ENCODE measurements around the gene PSD4. TPM values are rescaled to one million over a fixed set of nuclear protein-coding genes. Genes with fewer than 3 reads are reported as not detected.

PSD4 gene
- total RNA-seq, 1 donor from 2014 or later, result 1.6 TPM

DNA sequence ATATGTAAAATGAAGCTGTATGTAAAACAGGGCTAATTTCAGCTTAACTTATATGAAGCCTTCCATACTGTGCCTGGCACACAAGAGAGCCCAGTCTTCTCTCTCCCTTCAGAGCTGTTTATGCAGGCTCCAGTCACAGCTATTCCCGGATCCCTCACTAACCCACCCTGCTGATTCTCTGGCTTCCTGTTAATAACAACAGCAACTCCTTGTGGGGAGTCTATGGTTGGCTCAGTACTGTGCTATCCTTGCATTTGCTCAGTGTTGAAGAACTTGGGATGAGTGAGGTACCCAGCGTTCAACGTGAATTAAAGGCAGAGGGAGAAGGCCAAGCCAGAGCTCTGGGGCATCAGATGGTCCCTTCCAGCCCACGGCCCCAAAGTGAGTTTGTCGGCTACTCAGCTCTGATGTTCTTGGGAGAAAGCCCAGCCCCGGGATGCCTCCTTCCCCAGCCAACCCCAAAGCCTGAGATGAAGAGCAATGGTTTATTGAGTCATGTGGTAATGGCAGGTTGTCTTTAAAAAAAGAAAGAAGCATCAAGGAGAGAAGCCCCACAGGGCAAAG is 43.2 kb downstream of the PSD4 start:
- H3K9me3 ChIP-seq (ENCODE audit: control insufficient read depth in 3 of 3, low read length in 3 of 3), result no peaks in the 10 kb centered on the region
- H3K9ac ChIP-seq (ENCODE audit: low read depth in 1 of 3, low read length in 3 of 3), result no peak overlapping the region
- no peak overlapping the region for H3K4me3 ChIP-seq (ENCODE audit: low read length in 3 of 3)
- H3K27me3 ChIP-seq (ENCODE audit: control insufficient read depth in 3 of 3, insufficient read depth in 3 of 3, low read length in 3 of 3), result no peaks in the 10 kb centered on the region
- peaks cover 18 to 35% (median 22%) of the 10 kb centered on the region in 3 donors for H3K4me1 ChIP-seq (ENCODE audit: control insufficient read depth in 3 of 3, insufficient read depth in 3 of 3, low read length in 3 of 3)
- no peaks in the 10 kb centered on the region for H3K36me3 ChIP-seq (ENCODE audit: control insufficient read depth in 3 of 3, insufficient read depth in 3 of 3, low read length in 3 of 3)
- H3K27ac ChIP-seq (ENCODE audit: low read depth, low read length), result peak overlapping the region; percentile 42

DNA sequence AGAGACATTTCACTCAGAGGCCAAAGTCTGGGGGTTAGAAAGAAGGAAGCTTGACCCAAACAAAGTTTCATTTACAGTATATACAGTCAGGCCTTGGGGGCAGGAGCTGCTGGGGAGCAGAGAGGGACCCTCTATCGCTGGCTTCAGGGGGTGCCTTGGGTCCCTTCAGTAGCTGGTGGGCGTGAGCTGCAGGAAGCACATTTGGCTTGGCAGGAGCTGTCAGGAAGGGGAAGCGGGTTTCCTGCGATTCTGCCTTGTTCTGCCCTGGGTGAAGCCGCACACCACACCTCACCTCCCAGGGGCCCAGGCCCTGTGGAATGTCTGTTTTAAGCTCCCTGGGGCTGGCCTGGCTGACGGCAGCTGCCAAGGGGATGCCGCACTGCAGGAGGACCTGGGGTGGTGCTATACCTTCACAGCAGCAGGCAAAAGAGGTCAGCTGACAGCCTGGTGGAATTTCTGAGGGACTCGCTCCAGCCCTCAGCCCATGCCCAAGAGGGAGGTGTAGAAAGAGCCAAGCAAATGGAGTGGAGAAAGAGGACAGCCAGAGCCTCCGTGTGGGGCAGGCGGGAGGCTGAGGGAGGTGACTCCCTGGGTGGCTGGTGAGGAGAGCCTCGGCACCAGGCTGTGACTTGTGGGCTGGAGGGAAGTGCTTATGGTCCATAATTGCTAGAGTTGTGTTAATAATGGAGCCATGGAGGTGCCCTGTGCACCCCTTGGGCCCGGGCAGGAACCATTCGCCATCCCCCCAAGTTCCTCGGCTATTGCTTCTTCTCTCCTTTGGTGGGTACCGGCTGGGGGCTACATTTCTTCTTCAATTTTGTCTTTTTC is 43.9 kb downstream of the PSD4 start:
- peaks cover 15 to 31% (median 18%) of the 10 kb centered on the region in 3 donors for H3K4me1 ChIP-seq (ENCODE audit: control insufficient read depth in 3 of 3, insufficient read depth in 3 of 3, low read length in 3 of 3)
- H3K4me3 ChIP-seq (ENCODE audit: low read length in 3 of 3), result peak overlapping the region in 1 of 3 donors; percentile 41
- H3K36me3 ChIP-seq (ENCODE audit: control insufficient read depth in 3 of 3, insufficient read depth in 3 of 3, low read length in 3 of 3), result no peaks in the 10 kb centered on the region
- H3K27me3 ChIP-seq (ENCODE audit: control insufficient read depth in 3 of 3, insufficient read depth in 3 of 3, low read length in 3 of 3), result no peaks in the 10 kb centered on the region
- H3K9me3 ChIP-seq (ENCODE audit: control insufficient read depth in 3 of 3, low read length in 3 of 3), result no peaks in the 10 kb centered on the region
- H3K9ac ChIP-seq (ENCODE audit: low read depth in 1 of 3, low read length in 3 of 3), result no peak overlapping the region
- H3K27ac ChIP-seq (ENCODE audit: low read depth, low read length), result peak overlapping the region; percentile 42

DNA sequence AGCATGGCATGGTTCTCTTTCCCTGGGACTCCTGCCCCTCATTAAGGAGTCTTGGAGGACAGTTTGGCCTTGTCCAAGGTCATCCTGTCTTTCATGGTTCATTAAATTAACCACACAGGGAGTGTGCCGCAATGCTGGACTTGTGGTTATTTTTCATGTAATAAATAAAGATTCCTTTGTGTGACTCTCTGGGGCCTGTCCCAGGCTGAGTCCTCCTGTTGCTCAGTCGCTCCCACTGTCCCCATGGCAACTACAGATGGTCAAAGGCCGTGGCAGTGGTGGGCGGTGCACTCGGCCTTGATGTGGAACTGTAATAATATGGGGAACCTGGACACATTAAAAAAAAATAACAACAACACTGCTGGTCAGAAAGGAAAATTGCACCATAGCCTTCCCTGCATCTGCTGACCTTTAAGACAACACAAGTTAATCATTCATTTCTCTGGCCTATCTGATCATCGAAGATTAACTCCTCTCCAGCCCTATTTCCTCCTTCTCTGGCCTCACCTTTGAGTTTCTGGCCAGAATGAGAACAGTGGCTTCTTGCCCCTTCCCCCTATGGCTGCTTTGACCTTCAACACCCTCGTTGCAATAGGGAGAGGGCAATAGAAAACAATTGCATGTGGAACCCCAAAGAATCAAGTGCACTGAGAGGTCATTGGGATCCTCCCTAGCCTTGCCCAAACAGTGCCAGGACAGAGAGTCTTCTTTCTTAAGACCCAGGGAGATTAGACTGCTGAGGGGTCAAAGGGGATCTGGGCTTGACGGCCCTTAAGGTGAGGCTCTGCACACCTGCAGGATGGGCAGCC is 44.7 kb downstream of the PSD4 start:
- Histone ChIP-seq H3K36me3 (ENCODE audit: control insufficient read depth in 3 of 3, insufficient read depth in 3 of 3, low read length in 3 of 3) (no peaks in the 10 kb centered on the region), H3K27me3 (ENCODE audit: control insufficient read depth in 3 of 3, insufficient read depth in 3 of 3, low read length in 3 of 3) (no peaks in the 10 kb centered on the region), H3K4me1 (ENCODE audit: control insufficient read depth in 3 of 3, insufficient read depth in 3 of 3, low read length in 3 of 3) (peaks cover 15 to 27% (median 15%) of the 10 kb centered on the region in 3 donors), H3K27ac (ENCODE audit: low read depth, low read length) (no peak overlapping the region), H3K9me3 (ENCODE audit: control insufficient read depth in 3 of 3, low read length in 3 of 3) (no peaks in the 10 kb centered on the region), H3K4me3 (ENCODE audit: low read length in 3 of 3) (no peak overlapping the region), H3K9ac (ENCODE audit: low read depth in 1 of 3, low read length in 3 of 3) (no peak overlapping the region)

DNA sequence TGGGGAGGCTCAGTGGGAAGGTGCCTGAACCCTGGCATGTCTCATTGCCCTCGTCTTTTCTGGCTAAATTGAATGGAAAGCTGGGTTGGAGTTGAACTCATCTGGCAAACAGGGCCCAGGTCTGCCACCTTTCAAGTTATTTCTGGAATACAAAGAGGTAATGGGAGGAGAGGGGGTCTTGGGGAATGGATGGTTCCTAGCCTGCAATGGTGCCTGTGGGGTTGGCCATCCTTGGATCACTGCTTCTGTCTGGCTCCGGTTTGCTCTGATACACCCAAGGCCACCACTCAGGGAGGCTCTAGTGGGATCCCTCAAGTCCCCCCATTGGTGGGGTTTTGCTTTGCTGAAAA is 45.3 kb downstream of the PSD4 start:
- peaks cover 15 to 27% (median 15%) of the 10 kb centered on the region in 3 donors for H3K4me1 ChIP-seq (ENCODE audit: control insufficient read depth in 3 of 3, insufficient read depth in 3 of 3, low read length in 3 of 3)
- H3K9me3 ChIP-seq (ENCODE audit: control insufficient read depth in 3 of 3, low read length in 3 of 3), result no peaks in the 10 kb centered on the region
- H3K27ac ChIP-seq (ENCODE audit: low read depth, low read length), result no peak overlapping the region
- H3K27me3 ChIP-seq (ENCODE audit: control insufficient read depth in 3 of 3, insufficient read depth in 3 of 3, low read length in 3 of 3), result no peaks in the 10 kb centered on the region
- H3K4me3 ChIP-seq (ENCODE audit: low read length in 3 of 3), result no peak overlapping the region
- no peak overlapping the region for H3K9ac ChIP-seq (ENCODE audit: low read depth in 1 of 3, low read length in 3 of 3)
- no peaks in the 10 kb centered on the region for H3K36me3 ChIP-seq (ENCODE audit: control insufficient read depth in 3 of 3, insufficient read depth in 3 of 3, low read length in 3 of 3)

DNA sequence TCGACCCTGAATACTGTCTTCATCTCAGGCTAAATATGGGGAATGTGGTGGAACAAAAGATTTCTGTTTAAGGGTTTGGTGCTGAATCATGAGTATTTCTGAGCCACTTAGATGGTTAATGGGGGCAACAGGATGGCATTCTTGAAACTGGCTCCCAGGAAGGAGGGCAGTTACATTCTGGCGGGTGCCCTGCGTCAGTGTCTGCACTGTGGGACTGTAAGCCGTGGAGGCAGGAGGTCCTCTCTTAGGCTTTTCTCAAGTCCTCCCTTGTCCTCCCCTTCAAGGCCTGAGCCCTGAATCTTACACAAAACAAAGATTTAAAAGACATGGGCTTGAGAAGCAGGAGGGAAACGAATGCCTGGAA is 45.7 kb downstream of the PSD4 start:
- Histone ChIP-seq H3K9ac (ENCODE audit: low read depth in 1 of 3, low read length in 3 of 3) (no peak overlapping the region), H3K9me3 (ENCODE audit: control insufficient read depth in 3 of 3, low read length in 3 of 3) (no peaks in the 10 kb centered on the region), H3K36me3 (ENCODE audit: control insufficient read depth in 3 of 3, insufficient read depth in 3 of 3, low read length in 3 of 3) (no peaks in the 10 kb centered on the region), H3K27ac (ENCODE audit: low read depth, low read length) (no peak overlapping the region), H3K4me3 (ENCODE audit: low read length in 3 of 3) (no peak overlapping the region), H3K27me3 (ENCODE audit: control insufficient read depth in 3 of 3, insufficient read depth in 3 of 3, low read length in 3 of 3) (no peaks in the 10 kb centered on the region), H3K4me1 (ENCODE audit: control insufficient read depth in 3 of 3, insufficient read depth in 3 of 3, low read length in 3 of 3) (peaks cover 15 to 27% (median 15%) of the 10 kb centered on the region in 3 donors)

DNA sequence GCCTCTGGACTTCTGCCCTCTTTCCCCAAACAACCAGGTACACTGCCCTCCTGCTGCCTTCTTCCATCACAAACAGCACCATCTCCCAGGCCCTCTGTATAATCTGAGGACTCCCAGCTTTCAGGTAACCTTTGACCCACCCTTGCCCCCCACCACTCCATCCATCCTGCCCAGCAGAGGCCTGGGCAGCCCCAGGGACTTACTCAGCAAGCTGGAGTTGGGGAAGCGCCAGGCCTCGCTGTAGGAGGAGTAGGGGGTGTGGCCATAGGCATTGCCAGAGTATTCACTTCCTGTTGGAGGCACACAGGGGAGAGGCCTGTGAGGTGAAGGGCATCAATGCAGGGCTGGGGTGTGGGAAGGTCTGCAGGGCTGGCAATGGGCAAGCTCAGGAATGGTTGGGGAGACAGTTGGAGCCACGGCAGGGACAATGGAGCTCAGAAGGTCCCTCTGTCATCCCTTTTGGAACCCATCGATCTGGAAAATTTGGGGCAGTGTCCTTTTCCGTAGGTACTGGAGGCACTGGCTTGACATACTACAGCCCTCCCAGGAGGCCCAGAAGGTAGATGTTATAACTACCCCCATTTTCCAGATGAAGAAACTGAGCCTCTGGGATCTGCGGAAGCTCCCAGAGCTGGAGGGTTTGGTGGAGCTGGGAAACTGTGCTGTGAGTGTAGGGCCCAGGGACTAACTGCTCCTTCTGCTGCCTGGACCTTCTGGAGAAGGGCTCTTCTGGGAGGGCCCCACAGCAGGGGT is 46.3 kb downstream of the PSD4 start:
- peaks cover 15 to 27% (median 15%) of the 10 kb centered on the region in 3 donors for H3K4me1 ChIP-seq (ENCODE audit: control insufficient read depth in 3 of 3, insufficient read depth in 3 of 3, low read length in 3 of 3)
- H3K4me3 ChIP-seq (ENCODE audit: low read length in 3 of 3), result no peak overlapping the region
- H3K9me3 ChIP-seq (ENCODE audit: control insufficient read depth in 3 of 3, low read length in 3 of 3), result no peaks in the 10 kb centered on the region
- no peak overlapping the region for H3K9ac ChIP-seq (ENCODE audit: low read depth in 1 of 3, low read length in 3 of 3)
- H3K27ac ChIP-seq (ENCODE audit: low read depth, low read length), result no peak overlapping the region
- H3K36me3 ChIP-seq (ENCODE audit: control insufficient read depth in 3 of 3, insufficient read depth in 3 of 3, low read length in 3 of 3), result no peaks in the 10 kb centered on the region
- H3K27me3 ChIP-seq (ENCODE audit: control insufficient read depth in 3 of 3, insufficient read depth in 3 of 3, low read length in 3 of 3), result no peaks in the 10 kb centered on the region

DNA sequence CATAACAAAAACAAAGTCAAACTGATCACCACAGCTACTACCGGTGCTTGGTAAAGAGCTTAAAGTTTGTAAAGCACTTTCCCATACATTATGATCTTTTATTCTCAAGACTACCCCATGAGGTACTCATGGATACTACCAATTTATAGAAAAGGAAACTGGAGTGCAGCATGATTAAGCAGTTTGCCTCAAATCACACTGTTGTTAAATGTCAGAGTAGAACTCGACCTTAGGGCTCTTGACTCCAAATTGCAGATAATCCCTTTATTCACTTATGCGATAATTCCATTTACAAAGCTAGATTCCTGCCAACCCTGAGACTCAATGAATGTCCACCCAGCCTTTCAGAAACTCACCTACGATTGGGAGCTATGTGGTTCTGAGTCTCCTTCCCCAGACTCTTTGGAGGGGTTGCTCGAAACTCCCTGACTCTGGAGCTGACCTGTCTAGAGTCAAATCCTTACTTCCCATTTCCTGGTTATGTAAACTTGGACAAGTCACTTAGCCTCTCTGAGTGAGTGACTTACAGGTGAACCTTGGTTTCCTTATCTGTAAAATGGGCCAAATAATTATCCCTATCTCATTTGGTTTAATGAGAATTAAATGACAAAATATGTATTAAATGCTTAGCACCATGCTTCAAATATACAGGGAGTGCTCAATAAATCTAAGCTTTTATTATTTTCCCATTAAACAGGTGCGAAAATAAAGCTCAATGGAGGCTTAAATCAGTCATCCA is 47.4 kb downstream of the PSD4 start:
- peaks cover 15 to 27% (median 15%) of the 10 kb centered on the region in 3 donors for H3K4me1 ChIP-seq (ENCODE audit: control insufficient read depth in 3 of 3, insufficient read depth in 3 of 3, low read length in 3 of 3)
- H3K4me3 ChIP-seq (ENCODE audit: low read length in 3 of 3), result no peak overlapping the region
- no peaks in the 10 kb centered on the region for H3K9me3 ChIP-seq (ENCODE audit: control insufficient read depth in 3 of 3, low read length in 3 of 3)
- H3K36me3 ChIP-seq (ENCODE audit: control insufficient read depth in 3 of 3, insufficient read depth in 3 of 3, low read length in 3 of 3), result no peaks in the 10 kb centered on the region
- H3K27ac ChIP-seq (ENCODE audit: low read depth, low read length), result no peak overlapping the region
- no peaks in the 10 kb centered on the region for H3K27me3 ChIP-seq (ENCODE audit: control insufficient read depth in 3 of 3, insufficient read depth in 3 of 3, low read length in 3 of 3)
- no peak overlapping the region for H3K9ac ChIP-seq (ENCODE audit: low read depth in 1 of 3, low read length in 3 of 3)

DNA sequence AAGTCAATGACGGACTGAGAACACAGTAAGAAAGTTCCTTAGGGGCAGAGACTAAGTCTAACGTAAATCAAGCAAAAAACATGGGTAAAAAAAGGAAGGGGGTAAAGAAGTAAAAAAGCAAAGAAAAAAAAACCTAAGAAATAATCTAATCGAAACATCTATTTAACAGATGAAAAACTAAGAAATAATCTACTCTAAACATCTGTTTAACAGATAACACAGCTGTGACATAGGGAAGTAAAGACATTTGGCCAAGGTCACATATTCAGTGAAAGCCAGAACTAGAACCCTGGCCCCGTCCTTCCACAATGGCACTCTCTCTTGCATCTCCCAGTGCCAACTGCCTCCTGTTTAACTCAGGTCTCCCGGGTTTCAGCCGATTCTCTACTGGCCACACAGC is 48.1 kb downstream of the PSD4 start:
- H3K36me3 ChIP-seq (ENCODE audit: control insufficient read depth in 3 of 3, insufficient read depth in 3 of 3, low read length in 3 of 3), result no peaks in the 10 kb centered on the region
- no peaks in the 10 kb centered on the region for H3K9me3 ChIP-seq (ENCODE audit: control insufficient read depth in 3 of 3, low read length in 3 of 3)
- no peak overlapping the region for H3K4me3 ChIP-seq (ENCODE audit: low read length in 3 of 3)
- no peak overlapping the region for H3K9ac ChIP-seq (ENCODE audit: low read depth in 1 of 3, low read length in 3 of 3)
- no peak overlapping the region for H3K27ac ChIP-seq (ENCODE audit: low read depth, low read length)
- H3K27me3 ChIP-seq (ENCODE audit: control insufficient read depth in 3 of 3, insufficient read depth in 3 of 3, low read length in 3 of 3), result no peaks in the 10 kb centered on the region
- peaks cover 11 to 24% (median 15%) of the 10 kb centered on the region in 3 donors for H3K4me1 ChIP-seq (ENCODE audit: control insufficient read depth in 3 of 3, insufficient read depth in 3 of 3, low read length in 3 of 3)

DNA sequence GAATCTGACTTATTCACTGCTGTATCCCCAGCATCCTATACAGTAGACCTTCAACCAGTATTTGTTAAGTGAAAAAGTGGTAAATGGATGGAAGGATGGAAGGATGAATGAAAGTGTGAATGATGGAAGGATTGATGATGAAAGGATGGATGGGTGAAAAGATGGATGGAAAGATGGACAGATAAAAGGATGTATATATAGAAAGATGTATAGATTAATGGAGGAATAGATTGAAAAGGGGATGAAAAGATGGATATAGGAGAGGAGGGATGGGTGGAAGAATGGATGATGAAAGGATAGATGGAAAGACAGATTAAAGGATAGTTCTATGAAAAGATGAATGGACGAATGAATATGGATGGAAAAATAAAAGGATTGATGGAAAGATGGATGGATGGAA is 50.0 kb downstream of the PSD4 start:
- Histone ChIP-seq H3K9ac (ENCODE audit: low read depth in 1 of 3, low read length in 3 of 3) (no peak overlapping the region), H3K4me3 (ENCODE audit: low read length in 3 of 3) (no peak overlapping the region), H3K27ac (ENCODE audit: low read depth, low read length) (no peak overlapping the region), H3K9me3 (ENCODE audit: control insufficient read depth in 3 of 3, low read length in 3 of 3) (no peaks in the 10 kb centered on the region), H3K27me3 (ENCODE audit: control insufficient read depth in 3 of 3, insufficient read depth in 3 of 3, low read length in 3 of 3) (no peaks in the 10 kb centered on the region), H3K36me3 (ENCODE audit: control insufficient read depth in 3 of 3, insufficient read depth in 3 of 3, low read length in 3 of 3) (no peaks in the 10 kb centered on the region), H3K4me1 (ENCODE audit: control insufficient read depth in 3 of 3, insufficient read depth in 3 of 3, low read length in 3 of 3) (peaks cover 2 to 9% (median 2%) of the 10 kb centered on the region in 3 donors)

All from skeletal muscle tissue (tissue), 4 donors.